Stimulated activated effector memory CD8-positive, alpha-beta T cell treated with anti-CD3 and anti-CD28 coated beads, Interleukin-12 subunit alpha, Interleukin-12 subunit beta, amount 100 ng/mL, for 72 hours (primary cell): ENCODE data around the gene CTNNA2.

Experiments
- ATAC-seq: fragments of 150-1000 bp; cut with Tn5 transposase; 2 replicates; pipeline ENCODE4 v1.10.0; 2021
- DNase-seq, 2 donors: peaks; one replicate each; pipeline ENCODE4 v3.0.0; 2021 to 2022; ENCODE audit warnings: low spot score in 2 of 2
- H3K27ac Mint-ChIP-seq: one replicate; pipeline ENCODE4 v1.8.0; 2022; ENCODE audit warnings: mild to moderate bottlenecking, mixed read lengths
- H3K36me3 Mint-ChIP-seq: one replicate; pipeline ENCODE4 v1.8.0; 2022; ENCODE audit warnings: mild to moderate bottlenecking, mixed read lengths
- H3K4me1 Mint-ChIP-seq: one replicate; pipeline ENCODE4 v1.8.0; 2022; ENCODE audit warnings: mixed read lengths
- H3K4me3 Mint-ChIP-seq: one replicate; pipeline ENCODE4 v1.8.0; 2022; ENCODE audit warnings: mild to moderate bottlenecking, mixed read lengths
- H3K9me3 Mint-ChIP-seq: one replicate; pipeline ENCODE4 v1.8.0; 2022; ENCODE audit warnings: mixed read lengths

The CTNNA2 gene

GRCh38 chr2:80246534-80246933 lies 733.7 kb downstream of the CTNNA2 start:
- no peak overlapping the region for H3K4me3 Mint-ChIP-seq
- no peaks in the 10 kb centered on the region for H3K4me1 Mint-ChIP-seq
- no peaks in the 10 kb centered on the region for H3K36me3 Mint-ChIP-seq
- ATAC-seq (no peak), DNase-seq (no peak)
- no peak overlapping the region for H3K27ac Mint-ChIP-seq
- peaks cover 16% of the 10 kb centered on the region for H3K9me3 Mint-ChIP-seq

GRCh38 chr2:80247339-80247738 lies 734.5 kb downstream of the CTNNA2 start:
- ATAC-seq (no peak), DNase-seq (no peak)
- Mint-ChIP-seq H3K4me1 (no peaks in the 10 kb centered on the region), H3K36me3 (no peaks in the 10 kb centered on the region), H3K9me3 (peaks cover 15% of the 10 kb centered on the region), H3K4me3 (no peak overlapping the region), H3K27ac (no peak overlapping the region)

DNA sequence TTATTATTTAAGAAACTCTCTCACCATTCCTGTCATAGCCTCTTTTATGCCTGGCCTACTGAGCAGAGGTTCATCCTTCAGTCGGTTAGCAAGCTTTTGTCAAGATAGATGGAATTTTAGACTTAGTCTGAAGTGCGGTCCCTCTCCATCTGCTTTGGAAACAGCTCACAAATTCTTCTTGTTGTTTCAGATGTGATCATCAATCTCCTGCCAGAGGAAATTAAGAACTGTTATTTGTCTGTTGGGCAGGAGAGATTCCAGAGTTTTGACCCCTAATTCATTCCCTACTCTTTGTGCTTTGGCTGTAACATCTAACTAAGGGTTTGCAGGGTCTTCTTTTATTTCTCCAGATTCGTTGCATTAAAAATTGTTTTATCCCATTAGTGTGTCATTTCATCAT lies 735.3 kb downstream of the CTNNA2 start:
- DNase-seq = no peak
- Mint-ChIP-seq H3K9me3 (peaks cover 14% of the 10 kb centered on the region), H3K27ac (no peak overlapping the region), H3K4me3 (no peak overlapping the region), H3K36me3 (no peaks in the 10 kb centered on the region), H3K4me1 (no peaks in the 10 kb centered on the region)
- ATAC-seq = no peak

GRCh38 chr2:80252294-80252986 lies 739.6 kb downstream of the CTNNA2 start:
- DNase-seq (no peak), ATAC-seq (no peak)
- Mint-ChIP-seq H3K4me1 (no peaks in the 10 kb centered on the region), H3K4me3 (no peak overlapping the region), H3K27ac (no peak overlapping the region), H3K36me3 (no peaks in the 10 kb centered on the region), H3K9me3 (peaks cover 15% of the 10 kb centered on the region)

DNA sequence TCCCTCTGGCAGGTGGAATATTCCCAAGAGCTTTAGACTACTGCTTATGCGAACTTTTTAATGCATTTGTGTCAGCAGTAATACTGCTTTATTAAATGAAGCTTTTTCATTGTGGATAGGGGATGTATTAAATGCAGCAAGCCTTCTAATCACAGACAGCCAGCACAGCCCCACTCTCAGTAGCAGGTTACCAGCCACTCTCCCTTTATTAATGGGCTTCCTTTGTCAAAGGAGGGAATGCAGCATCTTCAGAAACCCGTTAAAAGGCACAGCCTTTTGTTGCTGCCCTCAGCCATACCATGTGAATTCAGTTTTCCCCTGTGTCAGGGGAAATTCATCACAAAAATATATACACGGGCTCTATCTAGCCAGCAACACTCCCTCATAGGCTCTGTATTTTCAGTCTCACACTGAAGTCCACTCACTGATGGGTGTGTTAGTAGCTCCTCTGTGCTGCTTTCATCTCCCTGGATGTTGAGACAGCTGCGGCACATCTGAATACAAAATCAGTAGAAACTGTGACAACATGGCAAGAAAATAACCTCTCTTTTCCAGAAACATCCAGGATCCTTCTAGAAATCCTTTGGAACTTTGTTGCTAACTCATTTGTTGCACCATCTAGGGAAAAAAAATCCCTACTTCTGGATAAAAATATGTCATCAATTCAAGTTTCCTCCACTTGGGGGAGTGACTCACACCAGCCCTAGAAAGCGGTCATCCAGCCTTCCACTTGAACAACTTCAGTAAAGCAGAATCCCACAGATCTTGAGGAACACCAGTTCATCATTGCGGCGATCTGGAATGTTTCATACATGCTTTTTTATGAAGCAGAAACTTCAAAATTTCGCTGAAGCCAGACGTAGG lies 743.3 kb downstream of the CTNNA2 start:
- Mint-ChIP-seq H3K27ac (no peak overlapping the region), H3K4me1 (no peaks in the 10 kb centered on the region), H3K9me3 (peaks cover 7% of the 10 kb centered on the region), H3K36me3 (no peaks in the 10 kb centered on the region), H3K4me3 (no peak overlapping the region)
- ATAC-seq = no peak
- no peak for DNase-seq

DNA sequence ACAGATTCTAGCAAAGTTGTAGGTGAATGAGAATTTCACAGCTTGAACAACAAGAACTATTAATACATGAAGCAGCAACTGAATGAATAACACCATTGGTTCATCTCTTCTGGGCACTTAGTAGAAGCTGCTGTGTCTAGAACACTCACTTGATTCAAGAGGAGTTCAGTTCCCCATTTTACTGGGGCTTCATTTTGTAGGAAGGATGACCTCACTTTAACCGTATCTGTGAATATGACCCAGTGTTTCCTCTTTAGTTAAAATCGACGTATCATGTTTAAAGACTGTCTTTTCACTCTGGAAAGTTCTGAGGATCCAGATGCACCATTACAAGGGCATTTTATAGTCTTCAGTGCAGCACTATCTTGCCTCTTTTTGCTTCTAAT lies 743.9 kb downstream of the CTNNA2 start:
- H3K27ac Mint-ChIP-seq = no peak overlapping the region
- DNase-seq = no peak
- H3K9me3 Mint-ChIP-seq = peaks cover 7% of the 10 kb centered on the region
- H3K4me1 Mint-ChIP-seq = no peaks in the 10 kb centered on the region
- no peaks in the 10 kb centered on the region for H3K36me3 Mint-ChIP-seq
- H3K4me3 Mint-ChIP-seq = no peak overlapping the region
- no peak for ATAC-seq

- H3K36me3 Mint-ChIP-seq = no peaks in the 10 kb centered on the region
- no peaks in the 10 kb centered on the region for H3K4me1 Mint-ChIP-seq
- H3K27ac Mint-ChIP-seq = no peak overlapping the region
- ATAC-seq (no peak), DNase-seq (no peak)
- H3K9me3 Mint-ChIP-seq = peaks cover 7% of the 10 kb centered on the region
- H3K4me3 Mint-ChIP-seq = no peak overlapping the region
Measured at GRCh38 chr2:80257450-80257849, 744.6 kb downstream of the CTNNA2 start.

- ATAC-seq (no peak), DNase-seq (no peak)
- Mint-ChIP-seq H3K4me1 (no peaks in the 10 kb centered on the region), H3K4me3 (no peak overlapping the region), H3K36me3 (no peaks in the 10 kb centered on the region), H3K9me3 (peaks cover 10% of the 10 kb centered on the region), H3K27ac (no peak overlapping the region)
Measured at GRCh38 chr2:80258341-80258740, 745.5 kb downstream of the CTNNA2 start.

GRCh38 chr2:80258793-80259192 lies 745.9 kb downstream of the CTNNA2 start:
- H3K9me3 Mint-ChIP-seq = peaks cover 6% of the 10 kb centered on the region
- no peaks in the 10 kb centered on the region for H3K4me1 Mint-ChIP-seq
- H3K36me3 Mint-ChIP-seq = no peaks in the 10 kb centered on the region

GRCh38 chr2:80259292-80259691 lies 746.4 kb downstream of the CTNNA2 start:
- no peak overlapping the region for H3K27ac Mint-ChIP-seq
- DNase-seq (no peak), ATAC-seq (no peak)
- peaks cover 6% of the 10 kb centered on the region for H3K9me3 Mint-ChIP-seq
- H3K36me3 Mint-ChIP-seq = no peaks in the 10 kb centered on the region
- no peaks in the 10 kb centered on the region for H3K4me1 Mint-ChIP-seq
- H3K4me3 Mint-ChIP-seq = no peak overlapping the region

More at GRCh38 chr2:80258793-80259192, 745.9 kb downstream of the CTNNA2 start:
- no peak for DNase-seq
- no peak overlapping the region for H3K4me3 Mint-ChIP-seq
- H3K27ac Mint-ChIP-seq = no peak overlapping the region
- ATAC-seq = no peak

DNA sequence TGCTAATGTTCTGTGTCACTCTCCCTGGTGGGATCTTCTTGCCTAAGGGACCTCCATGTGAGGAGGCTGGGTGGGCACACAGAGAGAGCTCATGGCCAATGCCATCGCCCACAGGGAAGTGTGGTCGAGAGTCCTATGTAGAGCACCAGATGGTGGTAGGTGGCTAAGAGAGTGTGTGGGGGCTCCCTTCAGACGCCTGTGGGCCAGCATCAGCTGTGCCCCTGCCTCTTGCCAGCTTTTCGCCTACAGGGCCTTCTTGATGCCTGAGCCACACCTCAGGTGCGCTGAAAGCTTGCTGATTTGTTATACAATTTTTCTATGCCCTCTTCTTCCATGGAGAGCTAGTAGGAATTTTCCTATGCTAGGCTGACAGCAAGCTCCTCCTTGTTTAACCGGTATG lies 753.4 kb downstream of the CTNNA2 start:
- Mint-ChIP-seq H3K36me3 (no peaks in the 10 kb centered on the region), H3K4me1 (no peaks in the 10 kb centered on the region), H3K9me3 (peaks cover 18% of the 10 kb centered on the region), H3K27ac (no peak overlapping the region), H3K4me3 (no peak overlapping the region)
- ATAC-seq (no peak), DNase-seq (no peak)

GRCh38 chr2:80269806-80270205 lies 757.0 kb downstream of the CTNNA2 start:
- H3K9me3 Mint-ChIP-seq = peaks cover 19% of the 10 kb centered on the region

GRCh38 chr2:80280598-80280997 lies 767.7 kb downstream of the CTNNA2 start:
- H3K27ac Mint-ChIP-seq = no peak overlapping the region
- no peak for ATAC-seq
- DNase-seq = no peak

More at GRCh38 chr2:80269806-80270205, 757.0 kb downstream of the CTNNA2 start:
- H3K27ac Mint-ChIP-seq = no peak overlapping the region
- DNase-seq (no peak), ATAC-seq (no peak)
- H3K4me1 Mint-ChIP-seq = no peaks in the 10 kb centered on the region
- no peak overlapping the region for H3K4me3 Mint-ChIP-seq
- no peaks in the 10 kb centered on the region for H3K36me3 Mint-ChIP-seq

DNA sequence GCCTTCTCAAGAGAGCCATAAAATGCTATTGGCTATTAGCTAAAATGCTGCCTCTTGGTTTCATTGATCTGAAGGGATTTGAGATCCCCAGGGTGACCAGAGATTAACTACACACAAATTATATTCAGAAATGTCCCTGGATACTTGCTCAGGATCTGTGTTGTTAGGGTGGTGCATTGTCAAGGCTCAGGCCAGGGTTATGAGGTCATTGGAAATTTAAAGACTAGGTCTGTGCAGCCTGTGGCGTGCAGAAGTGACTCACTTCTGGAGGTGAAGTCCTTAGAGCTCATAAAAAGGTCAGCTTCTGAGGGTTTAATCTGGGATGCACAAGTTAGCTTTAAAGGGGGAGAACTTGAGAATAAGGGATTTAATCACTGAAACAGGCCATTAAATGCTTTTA lies 768.2 kb downstream of the CTNNA2 start:
- ATAC-seq (no peak), DNase-seq (no peak)
- peaks cover 8% of the 10 kb centered on the region for H3K9me3 Mint-ChIP-seq
- H3K4me3 Mint-ChIP-seq = no peak overlapping the region
- no peaks in the 10 kb centered on the region for H3K36me3 Mint-ChIP-seq
- H3K4me1 Mint-ChIP-seq = no peaks in the 10 kb centered on the region
- H3K27ac Mint-ChIP-seq = no peak overlapping the region

More at GRCh38 chr2:80280598-80280997, 767.7 kb downstream of the CTNNA2 start:
- no peaks in the 10 kb centered on the region for H3K36me3 Mint-ChIP-seq
- no peaks in the 10 kb centered on the region for H3K4me1 Mint-ChIP-seq
- peaks cover 8% of the 10 kb centered on the region for H3K9me3 Mint-ChIP-seq
- H3K4me3 Mint-ChIP-seq = no peak overlapping the region

DNA sequence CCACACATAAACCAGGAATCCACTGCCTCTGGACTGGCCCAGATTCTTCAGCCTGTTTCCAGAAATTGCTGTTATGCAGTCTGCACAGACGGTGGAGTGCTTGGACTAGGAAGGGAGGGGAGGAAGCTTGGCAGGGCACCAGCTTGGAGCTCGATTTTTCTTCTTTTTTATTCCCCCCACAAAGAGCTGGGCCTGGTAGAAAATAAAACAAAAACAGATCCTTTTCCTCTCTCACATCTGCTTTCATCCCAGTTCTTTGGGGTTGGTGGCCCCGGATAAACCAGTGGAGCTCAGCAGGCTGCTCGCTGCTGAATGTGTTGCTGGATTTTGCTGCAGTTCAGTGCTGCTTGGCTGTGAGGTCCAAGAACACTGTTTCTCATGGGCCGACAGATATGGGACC lies 775.7 kb downstream of the CTNNA2 start:
- DNase-seq (no peak), ATAC-seq (no peak)
- Mint-ChIP-seq H3K36me3 (no peaks in the 10 kb centered on the region), H3K9me3 (peaks cover 13% of the 10 kb centered on the region), H3K27ac (no peak overlapping the region), H3K4me3 (no peak overlapping the region), H3K4me1 (no peaks in the 10 kb centered on the region)

GRCh38 chr2:80291656-80292055 lies 778.8 kb downstream of the CTNNA2 start:
- ATAC-seq = no peak
- H3K4me1 Mint-ChIP-seq = no peaks in the 10 kb centered on the region
- DNase-seq = no peak
- H3K4me3 Mint-ChIP-seq = no peak overlapping the region
- peaks cover 20% of the 10 kb centered on the region for H3K9me3 Mint-ChIP-seq
- no peak overlapping the region for H3K27ac Mint-ChIP-seq
- no peaks in the 10 kb centered on the region for H3K36me3 Mint-ChIP-seq
